Dedifferentiated amniotic fluid mesenchymal stem cell (primary cell): Measurements from ENCODE around the gene RTEL1.
"Not testable (repeated sequence)": the region's sequence is repeated elsewhere in the genome, so short reads cannot be mapped to it uniquely, and the experiment has no call there.

ENCODE experiments used
- DNase-seq: peaks from one replicate; pipeline ENCODE4 v3.0.0-alpha.2; 2016; ENCODE audit errors: extremely low spot score

Gene RTEL1

DNA sequence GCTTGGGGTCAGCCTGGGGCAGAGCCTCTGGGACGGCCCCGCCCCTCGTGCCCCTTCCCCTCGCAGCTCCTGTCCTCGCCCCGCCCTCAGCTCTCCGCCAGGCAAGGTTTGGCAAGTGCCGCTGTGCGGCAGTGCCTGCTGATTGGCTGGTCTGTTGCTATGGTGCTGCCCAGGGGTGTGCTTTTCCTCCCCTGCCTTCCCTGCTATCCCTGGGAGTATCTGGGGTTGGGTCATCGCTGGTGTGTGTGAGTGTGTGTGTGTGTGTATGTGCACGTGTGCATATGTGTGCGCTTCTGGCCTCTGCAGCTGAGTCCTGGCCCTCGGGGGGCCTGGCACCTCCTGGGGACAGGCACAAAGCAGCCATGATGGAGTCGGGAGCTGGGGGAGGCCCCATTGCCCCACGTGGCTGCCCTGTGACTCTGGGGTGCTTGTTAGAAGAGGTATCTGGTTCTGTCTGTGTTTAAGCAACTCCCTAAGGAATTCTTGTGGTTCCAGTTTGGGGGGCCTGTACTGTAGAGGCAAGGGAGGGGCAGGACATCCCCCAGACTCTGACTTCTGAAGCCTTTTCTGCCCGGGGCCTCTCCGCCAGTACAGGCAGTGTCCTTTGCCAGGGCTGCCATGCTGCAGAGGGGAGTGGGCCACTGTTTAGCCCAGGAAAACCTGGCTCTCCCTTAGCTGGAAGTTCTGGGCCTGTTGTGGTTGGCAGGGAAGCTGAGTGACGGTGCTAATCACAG lies 6.9 kb downstream of the RTEL1 start:
- DNase-seq = no peak

GRCh38 chr20:63665708-63666107 lies 7.6 kb downstream of the RTEL1 start:
- no peak for DNase-seq

DNA sequence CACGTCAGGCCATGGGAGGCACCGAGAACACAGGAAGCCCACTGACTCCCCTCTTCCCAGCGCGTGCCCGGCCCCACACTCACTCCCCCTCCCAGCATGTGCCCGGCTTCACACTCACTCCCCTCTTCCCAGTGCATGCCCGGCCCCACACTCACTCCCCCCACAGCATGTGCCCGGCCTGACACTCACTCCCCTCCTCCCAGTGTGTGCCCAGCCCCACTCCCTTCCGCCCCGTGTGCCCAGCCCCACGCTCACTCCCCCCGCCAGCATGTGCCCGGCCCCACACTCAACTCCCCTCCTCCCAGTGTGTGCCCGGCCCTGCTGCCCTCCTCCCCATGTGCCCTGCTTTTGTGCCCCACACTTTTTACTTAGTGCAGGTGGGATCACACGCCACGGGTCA lies 9.7 kb downstream of the RTEL1 start:
- no peak for DNase-seq

- DNase-seq = no peak
Observed at GRCh38 chr20:63668351-63668750, 10.2 kb downstream of the RTEL1 start.

DNA sequence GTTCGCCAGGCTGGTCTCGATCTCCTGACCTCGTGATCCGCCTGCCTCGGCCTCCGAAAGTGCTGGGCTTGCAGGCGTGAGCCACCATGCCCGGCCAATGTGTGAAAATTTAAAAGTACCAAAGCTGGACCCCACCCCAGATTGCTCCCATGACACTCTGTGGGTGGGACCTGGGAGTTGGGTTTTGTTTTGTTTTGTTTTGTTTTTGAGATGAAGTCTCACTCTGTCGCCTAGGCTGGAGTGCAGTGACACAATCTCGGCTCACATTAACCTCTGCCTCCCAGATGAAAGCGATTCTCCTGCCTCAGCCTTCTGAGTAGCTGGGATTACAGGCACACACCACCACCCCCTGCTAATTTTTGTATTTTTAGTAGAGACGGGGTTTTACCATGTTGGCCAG lies 13.6 kb downstream of the RTEL1 start:
- not testable (repeated sequence) for DNase-seq

- no peak for DNase-seq
Observed at GRCh38 chr20:63672666-63673065, 14.6 kb downstream of the RTEL1 start.

DNA sequence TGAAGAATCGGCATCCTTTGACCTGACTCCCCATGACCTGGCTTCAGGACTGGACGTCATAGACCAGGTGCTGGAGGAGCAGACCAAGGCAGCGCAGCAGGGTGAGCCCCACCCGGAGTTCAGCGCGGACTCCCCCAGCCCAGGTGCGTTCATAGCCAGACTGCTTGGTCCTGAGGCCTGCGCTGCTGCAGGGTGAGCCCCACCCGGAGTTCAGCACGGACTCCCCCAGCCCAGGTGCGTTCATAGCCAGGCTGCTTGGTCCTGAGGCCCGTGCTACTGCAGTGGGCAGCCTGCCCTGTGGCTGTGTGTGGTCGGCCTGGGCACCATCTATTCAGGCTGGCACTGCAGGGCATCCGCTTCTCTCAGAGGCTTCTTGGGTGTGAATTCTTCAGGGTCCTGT lies 15.8 kb downstream of the RTEL1 start:
- no peak for DNase-seq

GRCh38 chr20:63675681-63676368 lies 17.7 kb downstream of the RTEL1 start:
- no peak for DNase-seq

DNA sequence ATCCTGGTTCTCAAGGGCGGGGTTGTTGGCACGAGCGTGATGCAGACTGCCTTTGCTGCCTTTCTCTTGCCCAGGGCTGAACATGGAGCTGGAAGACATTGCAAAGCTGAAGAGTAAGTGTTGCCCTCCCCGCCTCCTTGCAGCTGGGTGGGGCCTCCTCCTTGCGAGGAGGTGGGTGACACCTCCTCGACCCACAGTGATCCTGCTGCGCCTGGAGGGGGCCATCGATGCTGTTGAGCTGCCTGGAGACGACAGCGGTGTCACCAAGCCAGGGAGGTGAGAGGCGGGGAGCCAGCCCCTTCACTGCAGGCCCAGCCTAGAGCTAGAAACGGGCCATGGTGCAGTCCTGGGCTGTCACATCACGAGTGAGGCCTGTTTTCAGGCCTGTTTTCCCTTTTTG lies 20.0 kb downstream of the RTEL1 start:
- DNase-seq = no peak

GRCh38 chr20:63678667-63679465 lies 20.8 kb downstream of the RTEL1 start:
- no peak for DNase-seq

DNA sequence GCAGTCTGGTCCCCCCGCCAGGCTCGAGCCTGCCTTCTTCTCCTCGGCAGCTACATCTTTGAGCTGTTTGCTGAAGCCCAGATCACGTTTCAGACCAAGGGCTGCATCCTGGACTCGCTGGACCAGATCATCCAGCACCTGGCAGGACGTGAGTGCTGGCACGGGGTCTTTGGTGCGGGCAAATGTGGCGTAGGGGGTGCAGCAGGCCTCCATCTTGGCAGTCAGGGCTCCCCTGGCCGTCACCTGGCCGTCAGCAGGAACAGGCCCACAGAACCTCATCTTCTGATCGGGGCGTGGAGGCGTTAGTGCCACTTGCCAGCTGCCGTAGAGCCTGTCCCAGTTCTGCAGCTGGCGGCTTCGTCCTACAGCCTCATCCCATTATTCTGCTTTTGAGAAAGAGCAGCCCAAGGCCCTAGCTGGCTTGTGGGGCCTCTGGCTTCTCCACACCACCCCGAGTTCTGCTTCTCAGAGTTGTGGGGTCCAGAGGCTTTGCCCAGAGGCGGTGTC lies 21.7 kb downstream of the RTEL1 start:
- DNase-seq = no peak

GRCh38 chr20:63680427-63680826 lies 22.3 kb downstream of the RTEL1 start:
- no peak for DNase-seq

GRCh38 chr20:63680857-63681608 lies 22.9 kb downstream of the RTEL1 start:
- no peak for DNase-seq

GRCh38 chr20:63681609-63682142 lies 23.6 kb downstream of the RTEL1 start:
- no peak for DNase-seq

GRCh38 chr20:63682384-63683139 lies 24.4 kb downstream of the RTEL1 start:
- DNase-seq = peak; percentile 96

- no peak for DNase-seq
Observed at GRCh38 chr20:63685269-63686026, 27.3 kb downstream of the RTEL1 start.

GRCh38 chr20:63686094-63686491 lies 28.0 kb downstream of the RTEL1 start:
- no peak for DNase-seq

DNA sequence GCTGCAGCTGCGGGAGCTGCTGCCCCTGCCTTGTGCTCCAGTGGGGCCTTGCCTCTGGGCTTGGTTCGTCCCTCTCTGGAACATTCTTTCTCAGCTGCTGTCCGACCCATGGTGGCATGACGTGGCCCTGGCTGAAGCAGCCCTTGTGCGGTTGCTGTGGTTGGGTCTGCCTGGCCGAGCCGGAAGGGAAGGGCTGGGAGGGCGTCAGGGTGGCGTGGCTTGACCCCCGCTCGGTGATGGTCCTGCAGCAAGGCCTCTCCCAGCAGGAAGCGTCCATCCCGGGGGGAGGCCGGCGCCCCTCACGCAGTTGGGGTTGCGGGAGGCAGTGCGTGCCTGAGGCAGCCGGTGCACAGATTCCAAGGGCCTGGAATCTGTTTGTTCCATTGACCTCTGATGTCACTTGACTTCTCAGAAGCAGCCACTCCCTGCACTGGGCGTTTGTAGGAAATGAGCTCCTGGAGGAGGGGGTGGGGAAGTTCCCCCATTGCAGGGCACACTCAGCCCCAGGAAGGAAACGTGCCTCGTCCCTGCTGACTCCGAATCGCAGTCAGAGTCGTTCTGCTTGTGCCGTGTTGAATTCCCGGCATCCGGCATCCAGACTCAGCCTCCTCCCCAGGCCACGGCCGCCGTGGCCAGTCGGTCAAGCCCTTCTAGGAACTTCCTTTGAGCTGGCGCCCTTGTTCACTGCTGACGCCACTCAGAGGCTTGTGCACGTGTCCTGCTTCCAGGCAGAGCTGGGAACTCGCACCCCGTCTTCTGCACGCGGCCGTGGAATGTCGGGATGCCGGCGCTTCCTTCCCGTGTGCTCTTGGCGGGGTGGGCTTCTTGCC lies 28.6 kb downstream of the RTEL1 start:
- DNase-seq = no peak
